Naive thymus-derived CD4-positive, alpha-beta T cell (primary cell): ENCODE results near the gene ZNF729. TPM values are rescaled to one million over a fixed set of nuclear protein-coding genes. Genes with fewer than 3 reads are reported as not detected.

Source experiments
- ATAC-seq: fragments of 150-1000 bp; cut with Tn5 transposase; 2 replicates; pipeline ENCODE4 v1.10.0; 2021; ENCODE audit warnings: mild to moderate bottlenecking, moderate library complexity
- CTCF ChIA-PET: fragments of 350-600 bp; sonication (Branson Sonifier 250); formaldehyde crosslinking; loops from one replicate; lab custom pipeline; 2021; ENCODE audit warnings: antibody characterized with exemption; lab: Charles Lee
- POLR2A ChIA-PET: fragments of 350-600 bp; sonication (Branson Sonifier 250); formaldehyde crosslinking; loops from one replicate; lab custom pipeline; 2021; ENCODE audit warnings: antibody characterized with exemption, inconsistent platforms; lab: Charles Lee
- DNase-seq, 9 donors: peaks; one replicate each; pipeline versions ENCODE4 v3.0.0 to v3.0.0-alpha.2; 2020 to 2022; ENCODE audit warnings: mixed read lengths in 1 of 9
- H3K27ac ChIP-seq: one replicate; pipeline ENCODE4 v1.7.0; 2013; ENCODE audit warnings: mild to moderate bottlenecking, low read depth, low read length, moderate library complexity
- H3K27me3 ChIP-seq, 2 donors: one replicate each; pipeline ENCODE4 v1.7.0; 2013; ENCODE audit warnings: low read length in 2 of 2, mild to moderate bottlenecking in 2 of 2, moderate library complexity in 2 of 2; ENCODE audit not compliant: control insufficient read depth in 2 of 2, insufficient read depth in 2 of 2
- H3K36me3 ChIP-seq, 3 experiments: 1 replicate in 2 of 3; 2 replicates in 1 of 3; pipeline ENCODE4 v1.7.0; 2013; ENCODE audit warnings: low read length in 3 of 3, mild to moderate bottlenecking in 3 of 3, moderate library complexity in 1 of 3; ENCODE audit not compliant: insufficient read depth in 3 of 3, control insufficient read depth in 2 of 3
- H3K4me1 ChIP-seq, 2 donors: one replicate each; pipeline ENCODE4 v1.7.0; 2013; ENCODE audit warnings: low read length in 2 of 2, mild to moderate bottlenecking in 2 of 2, moderate library complexity in 1 of 2; ENCODE audit not compliant: control insufficient read depth in 2 of 2, insufficient read depth in 2 of 2
- H3K4me3 ChIP-seq: 2 replicates; pipeline ENCODE4 v1.7.0; 2013; ENCODE audit warnings: mild to moderate bottlenecking, low read length
- H3K9me3 ChIP-seq, 3 experiments: 1 replicate in 2 of 3; 2 replicates in 1 of 3; pipeline ENCODE4 v1.7.0; 2013; ENCODE audit warnings: low read length in 3 of 3; ENCODE audit not compliant: control insufficient read depth in 2 of 3
- H3K27ac Mint-ChIP-seq, 9 donors: one replicate each; pipeline ENCODE4 v1.8.0; 2020 to 2022; ENCODE audit warnings: mixed read lengths in 9 of 9, mild to moderate bottlenecking in 8 of 9, moderate library complexity in 5 of 9, inconsistent platforms in 2 of 9
- H3K27me3 Mint-ChIP-seq, 5 donors: one replicate each; pipeline ENCODE4 v1.8.0; 2021 to 2022; ENCODE audit warnings: mixed read lengths in 5 of 5, mild to moderate bottlenecking in 1 of 5
- H3K36me3 Mint-ChIP-seq, 5 donors: one replicate each; pipeline ENCODE4 v1.8.0; 2020 to 2022; ENCODE audit warnings: mixed read lengths in 5 of 5, mild to moderate bottlenecking in 3 of 5, inconsistent platforms in 1 of 5
- H3K4me1 Mint-ChIP-seq, 7 donors: one replicate each; pipeline ENCODE4 v1.8.0; 2020 to 2022; ENCODE audit warnings: mixed read lengths in 7 of 7, mild to moderate bottlenecking in 3 of 7, inconsistent platforms in 1 of 7
- H3K4me3 Mint-ChIP-seq, 10 donors: one replicate each; pipeline ENCODE4 v1.8.0; 2020 to 2022; ENCODE audit warnings: mild to moderate bottlenecking in 10 of 10, mixed read lengths in 10 of 10, moderate library complexity in 6 of 10, inconsistent platforms in 2 of 10
- H3K9me3 Mint-ChIP-seq, 11 donors: one replicate each; pipeline ENCODE4 v1.8.0; 2020 to 2022; ENCODE audit warnings: mixed read lengths in 11 of 11, mild to moderate bottlenecking in 4 of 11, inconsistent platforms in 1 of 11, moderate library complexity in 1 of 11
- intact Hi-C, 2 donors: fragments of 100-400 bp; cut with micrococcal nuclease; formaldehyde crosslinking; loops; one replicate each; pipeline ENCODE4 v1.15.1; 2023
- polyA plus RNA-seq, 2 donors: library from polyadenylated mRNA; unstranded; fragments of 300-500 nt; fragmentation: Illumina TruSeq; gene quantifications; one replicate each; pipeline ENCODE4 v1.2.3, GENCODE V29; 2021
- total RNA-seq, 6 experiments: library from RNA in 5 of 6; stranded (reverse) in 5 of 6; gene quantifications; 1 replicate in 5 of 6; 2 replicates in 1 of 6; pipeline ENCODE4 v1.2.3 and lab custom pipeline; 2021 to 2026

The ZNF729 gene
- total and polyA plus RNA-seq, 7 experiments from 2014 or later: not detected

- intact Hi-C loops: no loop called here
- Mint-ChIP-seq H3K9me3 (peaks cover 5 to 60% (median 26%) of the 10 kb centered on the region in 11 donors), H3K36me3 (peaks cover 0 to 5% (median 0%) of the 10 kb centered on the region in 5 donors), H3K27ac (no peak overlapping the region), H3K4me3 (no peak overlapping the region), H3K4me1 (no peaks in the 10 kb centered on the region), H3K27me3 (no peaks in the 10 kb centered on the region)
- Histone ChIP-seq H3K4me3 (no peak overlapping the region), H3K9me3 (peaks cover 0 to 5% (median 0%) of the 10 kb centered on the region in 3 experiments), H3K36me3 (no peaks in the 10 kb centered on the region), H3K4me1 (no peaks in the 10 kb centered on the region), H3K27ac (no peak overlapping the region), H3K27me3 (no peaks in the 10 kb centered on the region)
- ATAC-seq (no peak), DNase-seq (no peak)
- ChIA-PET CTCF (no interaction called here), POLR2A (no interaction called here)
Observed at GRCh38 chr19:22354665-22355064, 68.4 kb downstream of the ZNF729 start.

Other genes starting within 250 kb of the ZNF729 start
- gene ZNF257, start 234.0 kb upstream of the ZNF729 start, total RNA-seq: 1 to 10 TPM; 2.6 to 8.7 (median 6.0) TPM
- gene ZNF257, start 234.0 kb upstream of the ZNF729 start, polyA plus RNA-seq: 1 to 10 TPM; 1.1 to 5.3 TPM
- not detected for gene ZNF676, start 89.5 kb upstream of the ZNF729 start, total RNA-seq
- gene ZNF676, start 89.5 kb upstream of the ZNF729 start, polyA plus RNA-seq: not detected
- not detected for gene ZNF98, start 135.9 kb downstream of the ZNF729 start, total RNA-seq
- gene ZNF98, start 135.9 kb downstream of the ZNF729 start, polyA plus RNA-seq: not detected